Cardiac septum (tissue), 1 donor: Measurements from ENCODE around the gene OTOA. TPM values are rescaled to one million over a fixed set of nuclear protein-coding genes. Genes with fewer than 3 reads are reported as not detected.
"Not testable (repeated sequence)": the region's sequence is repeated elsewhere in the genome, so short reads cannot be mapped to it uniquely, and the experiment has no call there.

Experiments
- DNase-seq: peaks from one replicate; pipeline ENCODE4 v3.0.0-alpha.2; 2020; ENCODE audit warnings: low spot score
- intact Hi-C: fragments of 100-400 bp; cut with DNase I; formaldehyde crosslinking; loops from one replicate; pipeline ENCODE4 v1.14.0; 2022
- total RNA-seq: library from RNA; stranded (reverse); fragmentation: NEBNext Ultra II Directional; extraction: Animal tissue kit (Norgen Biotek cat#: 25700); gene quantifications from one replicate; pipeline ENCODE4 v1.2.1, GENCODE V29; 2021
- donor health status: DM: no; HTN: no; CAD: no.

OTOA gene
- total RNA-seq, 1 donor from 2014 or later = 0.11 TPM

DNA sequence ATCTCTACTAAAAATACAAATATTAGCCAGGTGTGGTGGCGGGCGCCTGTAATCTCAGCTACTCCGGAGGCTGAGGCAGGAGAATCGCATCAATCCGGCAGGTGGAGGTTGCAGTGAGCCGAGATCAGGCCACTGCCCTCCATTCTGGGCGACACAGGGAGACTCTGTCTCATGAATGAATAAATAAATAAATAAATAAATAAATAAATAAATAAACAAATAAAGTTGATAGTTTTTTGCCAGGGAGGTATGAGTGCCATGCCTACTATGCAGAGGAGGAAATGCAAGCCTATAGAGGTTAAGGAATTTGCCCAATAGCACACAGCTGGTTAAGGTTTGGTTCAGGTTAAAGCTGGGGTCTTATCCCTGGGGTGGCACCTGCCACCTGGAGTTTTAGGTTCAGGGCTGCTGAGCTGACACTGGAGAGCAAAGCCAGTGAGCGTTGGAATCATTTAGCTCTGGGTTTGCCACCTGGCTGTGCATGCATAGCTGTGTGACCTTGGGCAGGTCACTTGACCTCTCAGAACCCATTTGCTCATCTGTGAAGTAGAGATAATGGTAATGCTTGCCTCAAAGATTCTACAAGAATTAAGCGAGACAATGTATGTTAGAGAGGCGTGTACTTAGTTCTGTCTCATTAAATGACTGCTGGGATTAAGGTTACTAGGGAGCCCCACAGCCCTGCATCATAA is 1.2 kb downstream of the OTOA start:
- intact Hi-C loops = no loop called here
- DNase-seq = no peak

GRCh38 chr16:21666772-21667171 is 3.0 kb downstream of the OTOA start:
- intact Hi-C loops = no loop called here
- no peak for DNase-seq

- no peak for DNase-seq
- intact Hi-C loops = no loop called here
These were observed 3.8 kb downstream of the OTOA start for GRCh38 chr16:21667575-21667974.

DNA sequence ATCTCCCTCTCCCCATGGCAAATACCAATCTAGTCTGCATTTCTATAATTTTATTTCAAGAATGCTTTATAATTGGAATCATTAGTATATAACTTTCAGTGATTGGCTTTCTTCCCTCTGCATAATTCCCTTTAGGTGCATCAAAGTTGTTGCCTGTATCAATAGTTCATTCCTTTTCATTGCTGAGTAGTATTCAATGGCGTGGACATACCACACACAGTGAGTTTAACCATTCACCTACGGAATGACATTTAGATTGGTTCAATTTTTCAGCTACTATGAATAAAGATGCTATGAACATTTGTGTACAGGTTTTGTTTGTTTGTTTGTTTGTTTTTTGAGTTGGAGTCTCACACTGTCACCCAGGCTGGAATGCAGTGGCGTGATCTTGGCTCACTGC is 9.7 kb downstream of the OTOA start:
- DNase-seq = no peak
- intact Hi-C loops = no loop called here

- DNase-seq, intact Hi-C loops: not testable (repeated sequence)
These were observed 10.7 kb downstream of the OTOA start for GRCh38 chr16:21674456-21674855.

DNA sequence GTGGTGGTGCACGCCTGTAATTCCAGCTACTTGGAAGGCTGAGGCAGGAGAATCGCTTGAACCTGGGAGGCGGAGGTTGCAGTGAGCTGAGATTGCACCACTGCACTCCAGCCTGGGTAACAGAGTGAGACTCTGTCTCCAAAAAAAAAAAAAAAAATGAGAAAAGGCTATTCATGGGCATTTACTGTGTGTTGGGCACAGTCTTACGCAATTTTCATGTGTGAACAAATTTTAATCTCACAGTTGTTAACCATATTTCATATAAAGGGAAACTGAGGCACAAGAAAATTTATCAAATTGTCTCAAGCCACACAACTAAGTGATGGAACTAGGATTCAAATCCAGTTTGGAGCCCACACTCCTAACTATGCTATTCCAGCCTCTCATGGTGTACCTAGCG is 16.9 kb downstream of the OTOA start:
- intact Hi-C loops, DNase-seq: not testable (repeated sequence)

DNA sequence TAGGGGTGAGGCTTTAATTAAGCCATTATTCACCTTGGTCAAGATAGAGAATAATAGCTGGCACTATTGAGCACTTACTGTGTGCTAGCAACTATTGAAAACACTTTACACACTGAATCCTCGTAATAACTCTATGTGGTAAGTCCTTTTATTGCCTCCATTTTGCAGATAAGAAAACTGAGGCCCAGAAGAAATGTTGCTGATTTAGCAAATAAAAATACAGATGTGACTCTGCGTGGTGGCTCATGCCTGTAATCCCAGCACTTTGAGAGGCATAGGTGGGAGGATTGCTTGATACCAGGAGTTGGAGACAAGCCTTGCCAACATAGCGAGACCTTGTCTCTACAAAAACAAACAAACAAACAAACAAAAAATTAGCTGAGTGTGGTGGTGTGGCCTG is 19.4 kb downstream of the OTOA start:
- intact Hi-C loops = no loop called here
- DNase-seq = no peak

DNA sequence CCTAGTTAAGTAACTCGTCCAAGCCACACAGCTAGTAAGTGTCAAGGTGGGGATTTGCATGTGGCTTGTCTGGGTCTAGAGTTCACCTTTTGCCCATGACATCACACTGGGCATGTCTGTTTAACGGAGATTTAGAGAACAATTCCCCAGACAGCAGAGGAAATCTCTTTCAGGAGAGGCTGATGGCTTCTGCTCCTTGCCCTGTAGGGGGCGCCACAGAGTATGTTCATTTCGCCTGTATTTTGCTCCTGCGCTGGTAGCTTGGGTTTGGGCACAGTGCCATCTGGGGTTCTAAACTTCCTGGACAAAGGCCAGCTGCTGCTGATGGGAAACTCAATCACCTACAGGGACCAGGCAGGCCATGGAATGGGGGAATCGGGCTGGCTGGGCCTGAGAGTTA is 20.4 kb downstream of the OTOA start:
- no peak for DNase-seq
- intact Hi-C loops = no loop called here

GRCh38 chr16:21685034-21685455 is 21.3 kb downstream of the OTOA start:
- DNase-seq = no peak
- intact Hi-C loops = no loop called here

GRCh38 chr16:21689107-21689506 is 25.3 kb downstream of the OTOA start:
- no peak for DNase-seq
- intact Hi-C loops = no loop called here

- intact Hi-C loops, DNase-seq: not testable (repeated sequence)
These were observed 27.2 kb downstream of the OTOA start for GRCh38 chr16:21690967-21691366.

DNA sequence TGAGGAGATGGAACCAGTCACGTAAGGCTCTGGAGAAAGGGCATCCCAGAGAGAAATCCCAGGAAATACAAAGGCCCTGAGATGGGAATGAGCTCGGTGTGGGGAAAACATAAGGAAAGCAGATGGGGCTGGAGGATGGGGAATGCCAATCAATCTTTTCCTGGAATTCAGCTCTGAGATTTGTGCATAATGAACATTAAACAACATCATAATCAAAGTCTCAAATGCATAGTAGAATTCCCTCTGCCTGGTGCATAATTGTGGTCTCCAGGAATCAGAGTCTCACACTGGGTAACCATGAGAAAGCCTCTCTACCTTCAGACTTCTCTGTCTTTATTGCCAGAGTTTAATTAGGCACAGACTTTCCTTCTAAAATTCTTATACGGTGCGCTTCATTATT is 30.8 kb downstream of the OTOA start:
- intact Hi-C loops = no loop called here
- no peak for DNase-seq

- no peak for DNase-seq
- intact Hi-C loops = no loop called here
These were observed 33.3 kb downstream of the OTOA start for GRCh38 chr16:21697032-21697431.

GRCh38 chr16:21698169-21699032 is 34.6 kb downstream of the OTOA start:
- intact Hi-C loops = no loop called here

DNA sequence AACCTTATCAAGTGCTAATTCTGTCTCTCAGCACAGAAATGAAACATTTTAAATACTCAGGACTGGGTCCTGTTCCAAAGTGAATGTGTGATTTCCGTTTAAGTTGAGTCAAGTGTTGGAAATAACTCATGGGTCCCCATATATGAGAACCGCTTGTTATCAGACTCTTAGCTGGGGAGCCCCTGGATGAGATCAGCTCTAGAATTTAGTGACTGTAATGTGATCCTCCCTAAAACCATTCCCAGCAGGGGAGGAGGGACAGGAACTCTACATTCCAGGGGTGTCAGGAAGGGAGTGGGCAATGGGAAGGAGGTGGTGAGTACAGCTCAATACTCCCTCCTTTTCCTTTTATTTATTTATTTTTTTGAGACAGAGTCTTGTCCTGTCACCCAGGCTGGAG is 37.5 kb downstream of the OTOA start:
- intact Hi-C loops = no loop called here
- DNase-seq = no peak

More at GRCh38 chr16:21698169-21699032, 34.6 kb downstream of the OTOA start:
- DNase-seq = no peak

DNA sequence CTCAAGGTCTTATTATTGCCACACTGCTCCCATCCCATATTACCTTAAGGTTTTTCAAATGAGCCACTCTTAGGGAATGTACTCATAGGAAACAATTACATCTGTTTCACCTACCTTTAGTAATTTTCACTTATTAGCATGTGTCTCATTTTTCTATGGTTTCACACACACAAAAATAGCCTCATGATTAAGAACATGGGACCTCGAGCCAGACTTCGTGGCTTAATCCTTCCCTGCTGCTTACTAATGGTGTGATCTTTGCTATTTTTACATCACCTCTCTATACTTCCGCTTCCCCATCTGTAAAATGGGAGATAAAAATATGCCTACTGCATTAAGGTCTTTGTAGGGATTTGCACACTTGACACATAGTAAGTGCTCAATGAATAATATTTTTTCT is 38.5 kb downstream of the OTOA start:
- DNase-seq = no peak
- intact Hi-C loops = no loop called here

DNA sequence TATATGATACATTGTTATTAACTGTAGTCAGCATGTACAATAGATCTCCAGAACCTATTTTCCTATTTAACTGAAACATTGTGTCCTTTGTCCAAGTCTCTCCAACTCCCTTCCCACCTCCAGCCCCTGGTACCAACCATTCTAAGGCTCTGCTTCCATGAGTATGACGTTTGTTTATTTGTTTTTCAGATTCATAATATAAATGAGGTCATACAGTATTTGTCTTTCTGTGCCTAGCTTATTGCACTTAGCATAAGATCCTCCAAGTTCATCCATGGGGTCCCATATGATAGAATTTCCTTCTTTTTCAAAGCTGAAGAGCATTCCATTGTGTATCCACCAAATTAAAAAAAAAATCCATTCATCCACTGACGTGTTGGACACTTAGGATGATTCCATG is 39.4 kb downstream of the OTOA start:
- intact Hi-C loops = no loop called here
- DNase-seq = no peak

GRCh38 chr16:21703589-21704174 is 39.9 kb downstream of the OTOA start:
- intact Hi-C loops = no loop called here

DNA sequence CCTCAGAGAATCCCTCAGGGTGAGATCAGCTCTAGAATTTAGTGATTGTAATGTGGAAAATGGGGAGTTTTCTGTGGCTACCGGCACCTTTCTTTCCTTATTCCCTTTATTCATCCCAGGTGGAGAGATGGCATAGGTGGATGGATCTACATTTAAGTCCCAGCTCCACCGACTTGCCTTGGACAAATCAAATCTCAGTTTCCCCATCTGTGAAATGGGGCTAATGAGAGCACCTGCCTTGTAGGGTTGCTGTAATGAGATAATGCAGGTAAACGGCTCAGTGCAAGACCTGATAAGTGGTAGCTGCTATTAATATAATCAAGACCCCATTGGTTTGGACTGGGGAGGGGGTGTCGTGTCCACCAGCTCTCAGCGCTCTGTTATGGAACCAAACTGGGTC is 40.5 kb downstream of the OTOA start:
- intact Hi-C loops = no loop called here
- DNase-seq = no peak

More at GRCh38 chr16:21703589-21704174, 39.9 kb downstream of the OTOA start:
- no peak for DNase-seq

DNA sequence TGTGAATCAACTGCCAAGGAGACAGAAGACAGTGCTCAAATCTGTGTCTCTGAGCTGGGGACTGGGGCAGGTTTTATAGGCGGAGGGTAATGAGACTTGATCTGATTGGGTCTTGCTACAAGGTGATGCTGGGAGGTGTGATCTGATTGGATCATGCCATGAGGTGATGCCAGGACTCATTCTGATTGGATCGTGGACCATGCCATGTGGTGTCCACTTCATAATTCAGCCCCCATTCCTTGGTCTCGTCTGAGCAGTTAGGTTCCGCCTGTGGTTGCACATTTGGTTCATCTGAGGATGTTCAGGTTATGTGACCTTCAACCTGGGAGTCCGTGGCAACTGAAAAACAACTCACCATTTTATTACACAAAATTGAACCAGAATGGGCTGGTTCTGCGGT is 41.0 kb downstream of the OTOA start:
- intact Hi-C loops = loop anchor here (5.0 kb wide), 1 partner anchor 127 kb away; no protein-coding TSS in a partner anchor
- no peak for DNase-seq
